K562 (cell line): Measurements from ENCODE around the gene KNG1. TPM values are rescaled to one million over a fixed set of nuclear protein-coding genes. Genes with fewer than 3 reads are reported as not detected.

Experiments
- CBFA2T3 ChIP-seq: fragments of 450-650 bp; IDR thresholded peaks from 2 replicates; pipeline ENCODE4 v1.6.1; 2017
- CXXC5 ChIP-seq: fragments of 250-450 bp; sonication (Bioruptor Pico); IDR thresholded peaks from 2 replicates; pipeline ENCODE4 v1.8.0; 2022; ENCODE audit warnings: inconsistent platforms, mild to moderate bottlenecking, moderate library complexity
- ETV5 ChIP-seq: sonication (generic); formaldehyde crosslinking; IDR thresholded peaks from 2 replicates; pipeline ENCODE4 v1.4.0; 2020; ENCODE audit warnings: low read depth, mild to moderate bottlenecking, missing genetic modification reagents
- KHSRP ChIP-seq: fragments of 450-650 bp; IDR thresholded peaks from 2 replicates; pipeline ENCODE4 v1.6.1; 2017
- MAFF ChIP-seq: IDR thresholded peaks from 2 replicates; pipeline ENCODE4 v1.6.1; 2012; ENCODE audit warnings: low read length, improper control_type of control experiment
- SMAD1 ChIP-seq: fragments of 150-350 bp; IDR thresholded peaks from 2 replicates; pipeline ENCODE4 v1.6.1; 2014; ENCODE audit warnings: low read length, low read depth; ENCODE audit not compliant: partially characterized antibody
- SMC3 ChIP-seq: conservative IDR thresholded peaks from 2 replicates; pipeline ENCODE4 v1.6.1; 2011; ENCODE audit warnings: low read depth, low read length, improper control_type of control experiment; ENCODE audit not compliant: insufficient read depth
- SP2 ChIP-seq: IDR thresholded peaks from 2 replicates; pipeline ENCODE4 v1.6.1; 2011; ENCODE audit warnings: mild to moderate bottlenecking, low read depth, low read length, moderate library complexity; ENCODE audit not compliant: poor library complexity, severe bottlenecking; ENCODE audit errors: extremely low read depth
- ZNF668 ChIP-seq: fragments of 250-450 bp; sonication (Bioruptor Pico); IDR thresholded peaks from 2 replicates; pipeline ENCODE4 v1.8.0; 2022; ENCODE audit warnings: mild to moderate bottlenecking, inconsistent platforms
- polyA plus RNA-seq, 8 experiments: library from polyadenylated mRNA; depleted of rRNA in 4 of 8; stranded (reverse) in 5 of 8; unstranded in 3 of 8; fragments of >200 nt; fragmentation: Nextera tagmentation in 2 of 8; fragmentation: Illumina TruSeq in 1 of 8; extraction: Ambion mirVana in 2 of 8; extraction: Trizol in 1 of 8; gene quantifications; 2 replicates each; pipeline versions ENCODE4 v1.2.1 to v1.2.3, GENCODE V29; 2011 to 2014; ENCODE audit warnings: inconsistent platforms in 1 of 8, missing spikeins in 1 of 8
- total RNA-seq, 7 experiments: library from RNA; depleted of rRNA in 6 of 7; stranded (reverse); fragments of >200 nt in 6 of 7; fragmentation: Illumina TruSeq in 2 of 7; extraction: Trizol in 2 of 7; gene quantifications; 2 replicates each; pipeline versions ENCODE4 v1.2.1 to v1.2.3, GENCODE V29; 2011 to 2021; ENCODE audit warnings: low replicate concordance in 1 of 7
- TF ChIP-seq, protein P1 (sequence below): fragments of 450-650 bp; IDR thresholded peaks from 2 replicates; pipeline ENCODE4 v1.6.1; 2016; ENCODE audit warnings: low read depth
- TF ChIP-seq, protein P2 (sequence below): fragments of 250-450 bp; sonication (Bioruptor Pico); IDR thresholded peaks from 2 replicates; pipeline ENCODE4 v1.8.0; 2021; ENCODE audit warnings: moderate library complexity, mild to moderate bottlenecking, inconsistent platforms
- TF ChIP-seq, protein P3 (sequence below): fragments of 450-650 bp; formaldehyde crosslinking; IDR thresholded peaks from 2 replicates; pipeline ENCODE4 v1.4.0; 2020; ENCODE audit warnings: mild to moderate bottlenecking, mixed read lengths
- TF ChIP-seq, protein P4 (sequence below): fragments of 250-450 bp; sonication (Bioruptor Pico); IDR thresholded peaks from 2 replicates; pipeline ENCODE4 v1.5.0; 2022; ENCODE audit warnings: mild to moderate bottlenecking
- TF ChIP-seq, protein P5 (sequence below): fragments of 200-800 bp; sonication (Bioruptor generic); IDR thresholded peaks from 2 replicates; pipeline ENCODE4 v1.6.1; 2017; ENCODE audit warnings: missing genetic modification characterization, missing compliant biosample characterization

KNG1 gene
- total and polyA plus RNA-seq, 9 of the 15 experiments (the other 6 are each of a cell fraction or from before 2014, with no cell fraction given), result 0.09 TPM; not detected in 8

DNA sequence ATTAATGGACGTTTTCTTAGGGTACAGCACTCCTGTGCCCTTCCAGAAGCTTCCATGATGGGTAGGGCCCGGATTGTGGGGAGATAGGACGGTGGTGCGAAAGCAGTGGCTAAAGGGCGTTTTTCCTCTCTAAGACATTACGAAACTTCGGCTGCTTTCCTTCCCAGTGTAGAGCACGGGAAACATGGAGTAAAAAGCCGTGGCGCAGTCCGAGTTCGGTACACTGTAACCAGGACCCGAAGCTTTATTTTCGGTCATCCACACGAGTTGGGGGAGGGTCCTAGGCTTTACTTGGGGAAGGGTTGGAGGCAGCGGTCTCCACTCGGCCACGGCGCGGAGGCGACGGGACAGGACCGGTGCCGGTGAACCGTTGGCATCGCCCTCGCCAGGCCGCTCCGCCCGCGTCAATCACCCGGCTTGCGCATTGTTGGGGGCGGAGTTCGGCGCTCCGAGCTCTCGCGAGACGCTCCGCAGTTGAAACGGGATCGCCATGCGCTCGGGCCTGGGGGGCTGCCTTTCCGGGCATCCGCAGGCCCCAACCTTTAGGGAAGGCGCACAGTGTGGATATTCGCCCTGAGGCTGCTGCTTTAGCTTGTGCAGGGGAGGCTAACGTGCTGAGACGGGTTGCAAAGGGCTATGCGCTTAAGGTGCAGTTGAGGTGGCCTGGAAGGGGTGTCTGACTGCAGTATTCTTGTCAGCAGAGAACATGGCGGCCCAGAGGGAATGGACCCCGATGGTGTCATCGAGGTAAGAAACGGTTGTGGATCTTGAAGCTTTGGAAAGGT lies 66.8 kb downstream of the KNG1 start (continued):
- TF ChIP-seq, protein P1, sequence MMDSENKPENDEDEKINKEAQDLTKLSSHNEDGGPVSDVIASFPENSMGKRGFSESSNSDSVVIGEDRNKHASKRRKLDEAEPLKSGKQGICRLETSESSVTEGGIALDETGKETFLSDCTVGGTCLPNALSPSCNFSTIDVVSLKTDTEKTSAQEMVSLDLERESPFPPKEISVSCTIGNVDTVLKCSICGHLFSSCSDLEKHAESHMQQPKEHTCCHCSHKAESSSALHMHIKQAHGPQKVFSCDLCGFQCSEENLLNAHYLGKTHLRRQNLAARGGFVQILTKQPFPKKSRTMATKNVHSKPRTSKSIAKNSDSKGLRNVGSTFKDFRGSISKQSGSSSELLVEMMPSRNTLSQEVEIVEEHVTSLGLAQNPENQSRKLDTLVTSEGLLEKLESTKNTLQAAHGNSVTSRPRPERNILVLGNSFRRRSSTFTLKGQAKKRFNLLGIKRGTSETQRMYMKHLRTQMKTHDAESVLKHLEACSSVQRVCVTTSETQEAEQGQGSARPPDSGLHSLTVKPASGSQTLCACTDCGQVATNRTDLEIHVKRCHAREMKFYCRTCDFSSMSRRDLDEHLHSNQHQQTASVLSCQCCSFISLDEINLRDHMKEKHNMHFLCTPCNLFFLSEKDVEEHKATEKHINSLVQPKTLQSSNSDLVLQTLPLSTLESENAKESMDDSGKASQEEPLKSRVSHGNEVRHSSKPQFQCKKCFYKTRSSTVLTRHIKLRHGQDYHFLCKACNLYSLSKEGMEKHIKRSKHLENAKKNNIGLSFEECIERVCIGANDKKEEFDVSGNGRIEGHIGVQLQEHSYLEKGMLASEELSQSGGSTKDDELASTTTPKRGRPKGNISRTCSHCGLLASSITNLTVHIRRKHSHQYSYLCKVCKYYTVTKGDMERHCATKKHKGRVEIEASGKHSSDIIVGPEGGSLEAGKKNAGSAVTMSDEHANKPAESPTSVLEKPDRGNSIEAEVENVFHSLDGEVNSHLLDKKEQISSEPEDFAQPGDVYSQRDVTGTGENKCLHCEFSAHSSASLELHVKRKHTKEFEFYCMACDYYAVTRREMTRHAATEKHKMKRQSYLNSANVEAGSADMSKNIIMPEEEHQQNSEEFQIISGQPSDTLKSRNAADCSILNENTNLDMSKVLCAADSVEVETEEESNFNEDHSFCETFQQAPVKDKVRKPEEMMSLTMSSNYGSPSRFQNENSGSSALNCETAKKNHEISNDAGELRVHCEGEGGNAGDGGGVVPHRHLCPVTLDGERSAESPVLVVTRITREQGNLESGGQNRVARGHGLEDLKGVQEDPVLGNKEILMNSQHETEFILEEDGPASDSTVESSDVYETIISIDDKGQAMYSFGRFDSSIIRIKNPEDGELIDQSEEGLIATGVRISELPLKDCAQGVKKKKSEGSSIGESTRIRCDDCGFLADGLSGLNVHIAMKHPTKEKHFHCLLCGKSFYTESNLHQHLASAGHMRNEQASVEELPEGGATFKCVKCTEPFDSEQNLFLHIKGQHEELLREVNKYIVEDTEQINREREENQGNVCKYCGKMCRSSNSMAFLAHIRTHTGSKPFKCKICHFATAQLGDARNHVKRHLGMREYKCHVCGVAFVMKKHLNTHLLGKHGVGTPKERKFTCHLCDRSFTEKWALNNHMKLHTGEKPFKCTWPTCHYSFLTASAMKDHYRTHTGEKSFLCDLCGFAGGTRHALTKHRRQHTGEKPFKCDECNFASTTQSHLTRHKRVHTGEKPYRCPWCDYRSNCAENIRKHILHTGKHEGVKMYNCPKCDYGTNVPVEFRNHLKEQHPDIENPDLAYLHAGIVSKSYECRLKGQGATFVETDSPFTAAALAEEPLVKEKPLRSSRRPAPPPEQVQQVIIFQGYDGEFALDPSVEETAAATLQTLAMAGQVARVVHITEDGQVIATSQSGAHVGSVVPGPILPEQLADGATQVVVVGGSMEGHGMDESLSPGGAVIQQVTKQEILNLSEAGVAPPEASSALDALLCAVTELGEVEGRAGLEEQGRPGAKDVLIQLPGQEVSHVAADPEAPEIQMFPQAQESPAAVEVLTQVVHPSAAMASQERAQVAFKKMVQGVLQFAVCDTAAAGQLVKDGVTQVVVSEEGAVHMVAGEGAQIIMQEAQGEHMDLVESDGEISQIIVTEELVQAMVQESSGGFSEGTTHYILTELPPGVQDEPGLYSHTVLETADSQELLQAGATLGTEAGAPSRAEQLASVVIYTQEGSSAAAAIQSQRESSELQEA, result no peak
- TF ChIP-seq, protein P2, sequence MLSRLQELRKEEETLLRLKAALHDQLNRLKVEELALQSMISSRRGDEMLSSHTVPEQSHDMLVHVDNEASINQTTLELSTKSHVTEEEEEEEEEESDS (CRISPR knock-in tag), result no peak
- no peak for TF ChIP-seq CBFA2T3
- TF ChIP-seq, protein P3, sequence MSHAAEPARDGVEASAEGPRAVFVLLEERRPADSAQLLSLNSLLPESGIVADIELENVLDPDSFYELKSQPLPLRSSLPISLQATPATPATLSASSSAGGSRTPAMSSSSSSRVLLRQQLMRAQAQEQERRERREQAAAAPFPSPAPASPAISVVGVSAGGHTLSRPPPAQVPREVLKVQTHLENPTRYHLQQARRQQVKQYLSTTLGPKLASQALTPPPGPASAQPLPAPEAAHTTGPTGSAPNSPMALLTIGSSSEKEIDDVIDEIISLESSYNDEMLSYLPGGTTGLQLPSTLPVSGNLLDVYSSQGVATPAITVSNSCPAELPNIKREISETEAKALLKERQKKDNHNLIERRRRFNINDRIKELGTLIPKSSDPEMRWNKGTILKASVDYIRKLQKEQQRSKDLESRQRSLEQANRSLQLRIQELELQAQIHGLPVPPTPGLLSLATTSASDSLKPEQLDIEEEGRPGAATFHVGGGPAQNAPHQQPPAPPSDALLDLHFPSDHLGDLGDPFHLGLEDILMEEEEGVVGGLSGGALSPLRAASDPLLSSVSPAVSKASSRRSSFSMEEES (CRISPR knock-in tag), result no peak; the same call in 1 of the 2 replicates
- no peak for TF ChIP-seq SMC3
- TF ChIP-seq, protein P4, sequence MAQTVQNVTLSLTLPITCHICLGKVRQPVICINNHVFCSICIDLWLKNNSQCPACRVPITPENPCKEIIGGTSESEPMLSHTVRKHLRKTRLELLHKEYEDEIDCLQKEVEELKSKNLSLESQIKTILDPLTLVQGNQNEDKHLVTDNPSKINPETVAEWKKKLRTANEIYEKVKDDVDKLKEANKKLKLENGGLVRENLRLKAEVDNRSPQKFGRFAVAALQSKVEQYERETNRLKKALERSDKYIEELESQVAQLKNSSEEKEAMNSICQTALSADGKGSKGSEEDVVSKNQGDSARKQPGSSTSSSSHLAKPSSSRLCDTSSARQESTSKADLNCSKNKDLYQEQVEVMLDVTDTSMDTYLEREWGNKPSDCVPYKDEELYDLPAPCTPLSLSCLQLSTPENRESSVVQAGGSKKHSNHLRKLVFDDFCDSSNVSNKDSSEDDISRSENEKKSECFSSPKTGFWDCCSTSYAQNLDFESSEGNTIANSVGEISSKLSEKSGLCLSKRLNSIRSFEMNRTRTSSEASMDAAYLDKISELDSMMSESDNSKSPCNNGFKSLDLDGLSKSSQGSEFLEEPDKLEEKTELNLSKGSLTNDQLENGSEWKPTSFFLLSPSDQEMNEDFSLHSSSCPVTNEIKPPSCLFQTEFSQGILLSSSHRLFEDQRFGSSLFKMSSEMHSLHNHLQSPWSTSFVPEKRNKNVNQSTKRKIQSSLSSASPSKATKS (CRISPR knock-in tag), result no peak
- TF ChIP-seq ETV5 (CRISPR knock-in tag), result no peak
- no peak for TF ChIP-seq SP2
- TF ChIP-seq SMAD1, result peak; percentile 10
- TF ChIP-seq, protein P5, sequence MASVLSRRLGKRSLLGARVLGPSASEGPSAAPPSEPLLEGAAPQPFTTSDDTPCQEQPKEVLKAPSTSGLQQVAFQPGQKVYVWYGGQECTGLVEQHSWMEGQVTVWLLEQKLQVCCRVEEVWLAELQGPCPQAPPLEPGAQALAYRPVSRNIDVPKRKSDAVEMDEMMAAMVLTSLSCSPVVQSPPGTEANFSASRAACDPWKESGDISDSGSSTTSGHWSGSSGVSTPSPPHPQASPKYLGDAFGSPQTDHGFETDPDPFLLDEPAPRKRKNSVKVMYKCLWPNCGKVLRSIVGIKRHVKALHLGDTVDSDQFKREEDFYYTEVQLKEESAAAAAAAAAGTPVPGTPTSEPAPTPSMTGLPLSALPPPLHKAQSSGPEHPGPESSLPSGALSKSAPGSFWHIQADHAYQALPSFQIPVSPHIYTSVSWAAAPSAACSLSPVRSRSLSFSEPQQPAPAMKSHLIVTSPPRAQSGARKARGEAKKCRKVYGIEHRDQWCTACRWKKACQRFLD (CRISPR knock-in tag), result no peak
- no peak for TF ChIP-seq ZNF668
- TF ChIP-seq MAFF, result no peak
- TF ChIP-seq KHSRP, result no peak
- peak; percentile 85 for TF ChIP-seq CXXC5
